PC-9 (cell line): ENCODE measurements around the gene POU3F2. TPM values are rescaled to one million over a fixed set of nuclear protein-coding genes. Genes with fewer than 3 reads are reported as not detected.

Source experiments
- BruUV-seq: library from RNA; stranded (reverse); fragments of 400-500 nt; replicated peaks from 2 replicates; lab custom pipeline; 2021; lab: Mats Ljungman, UMichigan
- CTCF ChIA-PET: fragments of 300-600 bp; sonication (Branson Sonifier 250); formaldehyde crosslinking; loops from one replicate; lab custom pipeline; 2022; ENCODE audit warnings: antibody characterized with exemption; lab: Charles Lee
- POLR2A ChIA-PET: fragments of 300-600 bp; sonication (Branson Sonifier 250); formaldehyde crosslinking; loops from one replicate; lab custom pipeline; 2022; ENCODE audit warnings: antibody characterized with exemption; ENCODE audit not compliant: unreplicated experiment; lab: Charles Lee
- DNase-seq, 2 experiments: peaks; one replicate each; pipeline versions ENCODE4 v3.0.0 to v3.0.0-alpha.2; 2015 to 2022; ENCODE audit warnings: mixed read lengths in 1 of 2
- H2AFZ ChIP-seq: fragments of 200-600 bp; sonication (generic); 2 replicates; pipeline ENCODE4 v1.8.1; 2017; ENCODE audit warnings: antibody characterized with exemption
- H3F3A ChIP-seq: fragments of 200-600 bp; sonication (generic); 2 replicates; pipeline ENCODE4 v1.8.1; 2017; ENCODE audit warnings: antibody characterized with exemption, mild to moderate bottlenecking, low read depth; ENCODE audit not compliant: insufficient read depth
- H3K27ac ChIP-seq: fragments of 200-600 bp; sonication (generic); 2 replicates; pipeline ENCODE4 v1.6.1; 2016; ENCODE audit warnings: mixed run types
- H3K27me3 ChIP-seq: fragments of 200-600 bp; sonication (generic); 2 replicates; pipeline ENCODE4 v1.6.1; 2016; ENCODE audit warnings: low read depth, mixed run types; ENCODE audit not compliant: insufficient read depth
- H3K36me3 ChIP-seq: fragments of 200-600 bp; sonication (generic); 2 replicates; pipeline ENCODE4 v1.6.1; 2016; ENCODE audit warnings: low read depth, mixed run types
- H3K4me1 ChIP-seq: fragments of 200-600 bp; sonication (generic); replicated peaks from 2 replicates; pipeline ENCODE4 v1.6.1; 2016; ENCODE audit warnings: mixed run types; ENCODE audit not compliant: insufficient read depth
- H3K4me2 ChIP-seq: fragments of 200-600 bp; sonication (generic); 2 replicates; pipeline ENCODE4 v1.6.1; 2017; ENCODE audit warnings: mixed run types
- H3K4me3 ChIP-seq: fragments of 200-600 bp; sonication (generic); 2 replicates; pipeline ENCODE4 v1.6.1; 2016; ENCODE audit warnings: mixed run types
- H3K79me2 ChIP-seq: fragments of 200-600 bp; sonication (generic); 2 replicates; pipeline ENCODE4 v1.6.1; 2017; ENCODE audit warnings: low read depth, mixed run types
- H3K9me2 ChIP-seq: fragments of 200-600 bp; sonication (generic); 2 replicates; pipeline ENCODE4 v1.8.1; 2017; ENCODE audit warnings: mild to moderate bottlenecking; ENCODE audit not compliant: insufficient read depth
- H3K9me3 ChIP-seq: fragments of 200-600 bp; sonication (generic); 2 replicates; pipeline ENCODE4 v1.8.1; 2016; ENCODE audit warnings: low read depth; ENCODE audit not compliant: insufficient read depth
- H4K20me1 ChIP-seq: fragments of 200-600 bp; sonication (generic); 2 replicates; pipeline ENCODE4 v1.8.1; 2017; ENCODE audit not compliant: insufficient read depth
- EZH2 ChIP-seq: fragments of 200-600 bp; sonication (generic); IDR thresholded peaks from 2 replicates; pipeline ENCODE4 v1.8.0; 2017; ENCODE audit warnings: antibody characterized with exemption, low read depth
- intact Hi-C: fragments of 100-400 bp; cut with micrococcal nuclease; formaldehyde crosslinking; loops from one replicate; pipeline ENCODE4 v1.10.0; 2022; ENCODE audit not compliant: unreplicated experiment
- total RNA-seq: library from RNA; stranded (reverse); gene quantifications from 2 replicates; pipeline ENCODE4 v1.2.3, GENCODE V29; 2021
- TF ChIP-seq, protein P1 (sequence below): fragments of 200-600 bp; sonication (generic); conservative IDR thresholded peaks from 2 replicates; pipeline ENCODE4 v1.6.1; 2017; ENCODE audit warnings: mixed run types, antibody characterized with exemption, mild to moderate bottlenecking, moderate library complexity

POU3F2 gene
- total RNA-seq, 1 experiment from 2014 or later = not detected

DNA sequence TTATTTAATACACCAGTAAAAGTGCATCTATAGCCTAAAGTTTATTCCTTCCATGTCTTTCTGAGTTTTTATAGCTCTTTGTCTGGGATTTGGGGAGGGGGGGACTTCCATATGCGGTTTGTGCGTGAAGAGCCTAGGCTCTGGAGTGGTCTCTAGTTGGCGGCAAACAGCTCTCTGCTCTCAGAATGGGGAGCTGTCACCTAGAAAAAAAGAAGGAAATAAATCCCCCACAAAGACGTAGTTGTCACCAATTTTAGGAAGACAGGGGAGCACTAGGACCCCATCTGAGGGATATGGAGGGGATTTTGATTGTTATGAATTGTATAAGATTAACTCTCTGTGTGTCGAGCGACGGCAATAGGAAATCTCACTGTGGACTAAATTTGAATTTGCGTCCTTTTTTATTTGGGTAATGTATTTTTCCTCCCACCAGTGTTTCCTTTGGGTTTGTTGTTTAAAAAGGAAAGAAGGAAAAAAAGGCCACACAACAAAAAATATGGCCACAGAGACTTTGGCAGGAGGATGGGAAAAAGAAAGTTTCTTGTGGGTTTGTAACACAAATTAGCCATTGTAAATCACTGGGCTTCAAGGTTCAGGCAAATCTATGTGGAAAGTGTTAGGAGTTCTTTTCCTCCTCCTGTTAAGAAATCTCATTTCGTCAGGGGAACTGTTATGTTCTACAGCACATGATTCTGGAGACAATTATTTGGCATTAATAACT, 7.4 kb downstream of the POU3F2 start:
- CTCF ChIA-PET = no interaction called here
- no peak overlapping the region for H3K27ac ChIP-seq

DNA sequence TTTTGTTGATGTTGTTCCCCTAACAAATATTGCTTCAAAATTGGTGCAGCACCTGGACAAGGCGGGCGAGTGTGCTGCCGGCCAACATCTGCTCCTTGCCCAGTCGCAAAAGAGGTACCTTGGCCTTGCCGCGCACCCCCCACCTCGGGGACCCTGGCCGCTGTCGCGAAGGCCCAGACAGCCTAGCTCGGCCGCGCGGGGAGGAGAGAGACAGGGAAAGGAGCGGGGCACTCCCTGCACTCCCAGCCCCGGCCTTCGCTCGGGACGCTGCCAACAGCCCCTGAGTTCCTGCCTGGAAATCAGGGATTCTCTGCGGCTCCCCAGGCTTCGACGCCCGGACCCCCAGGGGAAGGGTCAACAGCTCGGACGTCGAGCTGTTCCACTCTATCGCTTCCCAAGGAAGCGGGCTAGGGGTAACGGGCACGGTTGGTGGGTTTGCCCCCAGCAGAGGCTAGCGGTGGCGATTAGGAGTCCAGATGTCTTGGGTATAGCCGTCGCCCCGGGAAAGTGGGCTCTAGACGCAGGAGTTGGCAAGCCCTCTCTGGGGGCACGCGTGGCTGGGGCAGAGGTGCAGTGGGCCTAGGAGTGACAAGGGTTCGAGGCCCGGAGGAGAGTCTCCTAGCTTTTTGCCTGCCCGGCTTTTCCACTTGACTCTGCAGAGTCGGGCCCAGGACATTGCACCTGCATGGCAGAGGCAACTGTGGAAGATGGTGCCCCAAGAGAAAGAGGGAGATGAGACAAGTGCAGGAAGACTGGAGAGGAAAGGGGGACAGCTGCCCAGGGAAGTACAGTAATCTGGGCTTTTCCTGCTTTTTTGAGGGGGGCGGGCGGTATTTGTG, 8.2 kb downstream of the POU3F2 start:
- Histone ChIP-seq H3K36me3 (no peaks in the 10 kb centered on the region), H4K20me1 (no peaks in the 10 kb centered on the region), H3K27ac (no peak overlapping the region), H3K9me3 (no peaks in the 10 kb centered on the region), H3K4me2 (no peak overlapping the region), H3K27me3 (no peaks in the 10 kb centered on the region), H3K4me1 (no peaks in the 10 kb centered on the region), H3K4me3 (no peak overlapping the region), H3K79me2 (no peaks in the 10 kb centered on the region), H3K9me2 (no peaks in the 10 kb centered on the region), H3F3A (no peaks in the 10 kb centered on the region), H2AFZ (no peak overlapping the region)
- CTCF ChIA-PET = no interaction called here
- TF ChIP-seq, protein P1, sequence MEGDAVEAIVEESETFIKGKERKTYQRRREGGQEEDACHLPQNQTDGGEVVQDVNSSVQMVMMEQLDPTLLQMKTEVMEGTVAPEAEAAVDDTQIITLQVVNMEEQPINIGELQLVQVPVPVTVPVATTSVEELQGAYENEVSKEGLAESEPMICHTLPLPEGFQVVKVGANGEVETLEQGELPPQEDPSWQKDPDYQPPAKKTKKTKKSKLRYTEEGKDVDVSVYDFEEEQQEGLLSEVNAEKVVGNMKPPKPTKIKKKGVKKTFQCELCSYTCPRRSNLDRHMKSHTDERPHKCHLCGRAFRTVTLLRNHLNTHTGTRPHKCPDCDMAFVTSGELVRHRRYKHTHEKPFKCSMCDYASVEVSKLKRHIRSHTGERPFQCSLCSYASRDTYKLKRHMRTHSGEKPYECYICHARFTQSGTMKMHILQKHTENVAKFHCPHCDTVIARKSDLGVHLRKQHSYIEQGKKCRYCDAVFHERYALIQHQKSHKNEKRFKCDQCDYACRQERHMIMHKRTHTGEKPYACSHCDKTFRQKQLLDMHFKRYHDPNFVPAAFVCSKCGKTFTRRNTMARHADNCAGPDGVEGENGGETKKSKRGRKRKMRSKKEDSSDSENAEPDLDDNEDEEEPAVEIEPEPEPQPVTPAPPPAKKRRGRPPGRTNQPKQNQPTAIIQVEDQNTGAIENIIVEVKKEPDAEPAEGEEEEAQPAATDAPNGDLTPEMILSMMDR = no peak
- no peak for TF ChIP-seq EZH2
- DNase-seq = no peak
- no TSS peak for BruUV-seq
- intact Hi-C loops = loop anchor here (10.0 kb wide), 1 partner anchor 798 kb away; no protein-coding TSS in a partner anchor
- POLR2A ChIA-PET = no interaction called here

More for the DNA sequence above, 7.4 kb downstream of the POU3F2 start:
- no peaks in the 10 kb centered on the region for H3F3A ChIP-seq
- no peak for TF ChIP-seq EZH2
- H3K4me2 ChIP-seq = no peak overlapping the region
- BruUV-seq = no TSS peak
- no peaks in the 10 kb centered on the region for H4K20me1 ChIP-seq
- H3K79me2 ChIP-seq = no peaks in the 10 kb centered on the region
- H3K4me3 ChIP-seq = no peak overlapping the region
- no peaks in the 10 kb centered on the region for H3K9me3 ChIP-seq
- H2AFZ ChIP-seq = no peak overlapping the region
- H3K27me3 ChIP-seq = no peaks in the 10 kb centered on the region
- no peaks in the 10 kb centered on the region for H3K4me1 ChIP-seq
- POLR2A ChIA-PET = no interaction called here
- DNase-seq = no peak
- intact Hi-C loops = loop anchor here (10.0 kb wide), 1 partner anchor 797 kb away; no protein-coding TSS in a partner anchor
- H3K36me3 ChIP-seq = no peaks in the 10 kb centered on the region
- no peaks in the 10 kb centered on the region for H3K9me2 ChIP-seq

DNA sequence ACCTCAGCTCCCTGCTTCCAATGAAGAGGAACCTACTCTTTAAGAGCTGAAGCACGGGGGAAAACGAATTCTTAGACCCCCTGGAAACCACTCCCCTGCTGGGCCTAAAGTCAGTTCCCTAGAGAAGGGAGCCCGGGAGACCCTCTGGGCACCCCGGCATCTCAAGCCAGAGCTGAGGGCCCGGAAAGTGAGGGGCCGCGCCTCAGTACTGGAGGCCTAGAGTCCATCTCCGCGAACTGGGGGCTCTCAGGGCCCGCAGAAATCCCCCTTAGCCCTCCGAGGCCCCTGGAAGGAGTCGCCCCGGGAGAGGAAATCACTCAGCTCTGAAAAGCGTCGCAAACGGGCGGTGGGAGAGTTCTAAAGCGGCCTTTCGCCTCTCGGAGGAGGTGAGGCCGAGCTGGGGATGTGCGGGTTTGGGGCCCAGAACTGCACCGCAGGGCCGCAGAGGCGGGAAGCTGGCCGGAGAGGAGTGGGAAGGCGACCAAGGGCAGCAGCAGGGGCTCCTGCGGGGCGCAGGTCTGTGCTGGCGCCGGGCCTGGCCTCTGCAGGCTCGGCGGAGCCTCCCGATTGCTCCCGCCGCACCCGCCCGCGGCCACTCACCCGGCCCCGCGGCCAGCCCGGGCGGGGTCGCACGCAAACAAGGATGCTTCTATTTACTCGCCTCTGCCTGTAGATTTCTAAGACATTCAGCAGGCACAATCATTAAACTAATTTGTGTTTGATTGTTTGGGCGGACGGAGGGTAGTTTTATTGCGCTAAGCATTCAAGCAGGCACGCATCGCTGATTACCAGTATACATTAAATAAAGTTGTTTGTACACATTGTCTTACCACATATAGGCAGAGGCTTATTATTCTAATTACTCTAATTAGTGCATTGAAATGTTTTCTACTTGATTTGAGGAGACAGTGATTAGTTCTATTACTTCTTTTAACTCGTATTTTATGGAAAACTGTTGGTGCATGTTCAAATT, 9.2 kb downstream of the POU3F2 start:
- CTCF ChIA-PET = no interaction called here
- Histone ChIP-seq H3K9me3 (no peaks in the 10 kb centered on the region), H3K79me2 (no peaks in the 10 kb centered on the region), H3K9me2 (no peaks in the 10 kb centered on the region), H3K36me3 (no peaks in the 10 kb centered on the region), H4K20me1 (no peaks in the 10 kb centered on the region), H2AFZ (no peak overlapping the region), H3K4me1 (no peaks in the 10 kb centered on the region), H3K4me3 (no peak overlapping the region), H3K27me3 (no peaks in the 10 kb centered on the region), H3K4me2 (no peak overlapping the region), H3F3A (no peaks in the 10 kb centered on the region), H3K27ac (no peak overlapping the region)
- DNase-seq = no peak
- no peak for TF ChIP-seq EZH2
- TF ChIP-seq, protein P1 = no peak
- no TSS peak for BruUV-seq
- intact Hi-C loops = loop anchor here (2.0 to 10.0 kb wide), 2 partner anchors 799 to 1775 kb away; no protein-coding TSS in a partner anchor
- POLR2A ChIA-PET = no interaction called here
